Osteocyte (in vitro differentiated cells): Measurements from ENCODE around the gene PCNT. TPM values are rescaled to one million over a fixed set of nuclear protein-coding genes. Genes with fewer than 3 reads are reported as not detected.

Experiments used
- DNase-seq: peaks from one replicate; pipeline ENCODE4 v3.0.0; 2021; ENCODE audit warnings: mixed read lengths; ENCODE audit not compliant: unreplicated experiment; ENCODE audit errors: extremely low spot score
- H3K27ac Mint-ChIP-seq: one replicate; pipeline ENCODE4 v1.8.0; 2021; ENCODE audit warnings: mild to moderate bottlenecking, mixed read lengths; ENCODE audit not compliant: unreplicated experiment
- H3K27me3 Mint-ChIP-seq: one replicate; pipeline ENCODE4 v1.8.0; 2021; ENCODE audit warnings: mixed read lengths; ENCODE audit not compliant: unreplicated experiment
- H3K36me3 Mint-ChIP-seq: one replicate; pipeline ENCODE4 v1.8.0; 2021; ENCODE audit warnings: mixed read lengths; ENCODE audit not compliant: unreplicated experiment
- H3K4me1 Mint-ChIP-seq: one replicate; pipeline ENCODE4 v1.8.0; 2021; ENCODE audit warnings: mixed read lengths; ENCODE audit not compliant: unreplicated experiment
- H3K4me3 Mint-ChIP-seq: one replicate; pipeline ENCODE4 v1.8.0; 2021; ENCODE audit warnings: mild to moderate bottlenecking, moderate library complexity, mixed read lengths; ENCODE audit not compliant: unreplicated experiment
- H3K9me3 Mint-ChIP-seq: one replicate; pipeline ENCODE4 v1.8.0; 2021; ENCODE audit warnings: mixed read lengths; ENCODE audit not compliant: unreplicated experiment
- total RNA-seq: library from RNA; stranded (reverse); gene quantifications from 2 replicates; pipeline ENCODE4 v1.2.1, GENCODE V29; 2021
- TF ChIP-seq, protein P1 (sequence below): fragments of 200-600 bp; sonication (generic); IDR thresholded peaks from 2 replicates; pipeline ENCODE4 v1.5.0; 2021; ENCODE audit warnings: antibody characterized with exemption, mild to moderate bottlenecking, moderate library complexity

The PCNT gene
- total RNA-seq, 1 donor from 2014 or later = 38.9 TPM

DNA sequence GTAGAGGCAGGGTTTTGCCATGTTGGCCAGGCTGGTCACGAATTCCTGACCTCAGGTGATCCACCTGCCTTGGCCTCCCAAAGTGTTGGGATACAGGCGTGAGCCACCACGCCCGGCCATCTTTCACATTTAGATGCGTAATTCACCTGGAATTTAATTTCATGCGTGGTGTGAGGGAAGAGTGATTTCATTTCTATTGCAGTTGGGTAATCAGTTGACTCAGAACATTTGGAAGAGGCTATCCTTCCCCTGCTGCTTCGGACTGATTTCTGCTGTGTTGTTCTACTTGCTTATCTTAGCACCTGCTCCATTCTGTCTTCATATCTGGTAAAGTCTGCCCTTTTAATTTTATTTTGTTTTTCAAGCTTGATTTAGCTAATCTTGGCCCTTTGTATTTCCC, 153.8 kb downstream of the PCNT start:
- Mint-ChIP-seq H3K36me3 (peaks cover 18% of the 10 kb centered on the region), H3K4me1 (peaks cover under 1% of the 10 kb centered on the region), H3K4me3 (no peak overlapping the region), H3K9me3 (no peaks in the 10 kb centered on the region), H3K27ac (no peak overlapping the region), H3K27me3 (no peaks in the 10 kb centered on the region)
- DNase-seq = no peak
- TF ChIP-seq, protein P1, sequence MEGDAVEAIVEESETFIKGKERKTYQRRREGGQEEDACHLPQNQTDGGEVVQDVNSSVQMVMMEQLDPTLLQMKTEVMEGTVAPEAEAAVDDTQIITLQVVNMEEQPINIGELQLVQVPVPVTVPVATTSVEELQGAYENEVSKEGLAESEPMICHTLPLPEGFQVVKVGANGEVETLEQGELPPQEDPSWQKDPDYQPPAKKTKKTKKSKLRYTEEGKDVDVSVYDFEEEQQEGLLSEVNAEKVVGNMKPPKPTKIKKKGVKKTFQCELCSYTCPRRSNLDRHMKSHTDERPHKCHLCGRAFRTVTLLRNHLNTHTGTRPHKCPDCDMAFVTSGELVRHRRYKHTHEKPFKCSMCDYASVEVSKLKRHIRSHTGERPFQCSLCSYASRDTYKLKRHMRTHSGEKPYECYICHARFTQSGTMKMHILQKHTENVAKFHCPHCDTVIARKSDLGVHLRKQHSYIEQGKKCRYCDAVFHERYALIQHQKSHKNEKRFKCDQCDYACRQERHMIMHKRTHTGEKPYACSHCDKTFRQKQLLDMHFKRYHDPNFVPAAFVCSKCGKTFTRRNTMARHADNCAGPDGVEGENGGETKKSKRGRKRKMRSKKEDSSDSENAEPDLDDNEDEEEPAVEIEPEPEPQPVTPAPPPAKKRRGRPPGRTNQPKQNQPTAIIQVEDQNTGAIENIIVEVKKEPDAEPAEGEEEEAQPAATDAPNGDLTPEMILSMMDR = no peak

GRCh38 chr21:46478910-46479309, 155.0 kb downstream of the PCNT start:
- TF ChIP-seq, protein P1 = no peak
- Mint-ChIP-seq H3K4me1 (peaks cover 11% of the 10 kb centered on the region), H3K27ac (no peak overlapping the region), H3K27me3 (no peaks in the 10 kb centered on the region), H3K9me3 (no peaks in the 10 kb centered on the region), H3K4me3 (no peak overlapping the region), H3K36me3 (peaks cover 18% of the 10 kb centered on the region)
- no peak for DNase-seq

GRCh38 chr21:46480466-46480865, 156.5 kb downstream of the PCNT start:
- no peaks in the 10 kb centered on the region for H3K27me3 Mint-ChIP-seq
- TF ChIP-seq, protein P1 = no peak
- peaks cover 16% of the 10 kb centered on the region for H3K4me1 Mint-ChIP-seq
- no peak for DNase-seq
- H3K9me3 Mint-ChIP-seq = no peaks in the 10 kb centered on the region
- no peak overlapping the region for H3K4me3 Mint-ChIP-seq
- peaks cover 24% of the 10 kb centered on the region for H3K36me3 Mint-ChIP-seq
- H3K27ac Mint-ChIP-seq = no peak overlapping the region

GRCh38 chr21:46482225-46482845, 158.4 kb downstream of the PCNT start:
- DNase-seq = no peak
- H3K9me3 Mint-ChIP-seq = no peaks in the 10 kb centered on the region
- peaks cover 16% of the 10 kb centered on the region for H3K4me1 Mint-ChIP-seq
- TF ChIP-seq, protein P1 = no peak
- no peak overlapping the region for H3K4me3 Mint-ChIP-seq
- peaks cover 30% of the 10 kb centered on the region for H3K36me3 Mint-ChIP-seq
- H3K27ac Mint-ChIP-seq = no peak overlapping the region
- H3K27me3 Mint-ChIP-seq = no peaks in the 10 kb centered on the region

DNA sequence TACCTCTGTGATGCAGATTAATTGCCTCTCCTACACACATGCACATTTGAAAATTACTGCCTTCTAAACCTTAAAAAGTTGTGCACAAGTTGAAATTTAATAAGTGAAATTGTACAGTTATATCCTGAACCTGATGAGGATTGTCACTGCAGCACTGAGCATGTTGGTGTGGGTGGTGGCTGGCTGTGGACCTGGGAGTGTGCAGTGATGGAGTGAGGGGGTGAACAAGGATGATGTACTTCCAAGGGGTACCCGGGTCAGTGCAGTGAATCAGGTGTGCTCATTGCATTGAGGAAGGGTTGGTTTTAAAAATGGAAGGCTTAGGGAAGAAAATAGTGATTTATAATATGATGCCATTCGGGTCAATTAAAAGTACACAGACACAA, 158.9 kb downstream of the PCNT start:
- Mint-ChIP-seq H3K4me3 (no peak overlapping the region), H3K27ac (no peak overlapping the region)

More for the DNA sequence above, 158.9 kb downstream of the PCNT start:
- Mint-ChIP-seq H3K9me3 (no peaks in the 10 kb centered on the region), H3K27me3 (no peaks in the 10 kb centered on the region), H3K4me1 (peaks cover 16% of the 10 kb centered on the region), H3K36me3 (peaks cover 27% of the 10 kb centered on the region)
- TF ChIP-seq, protein P1 = no peak
- no peak for DNase-seq
